ENCODE data around the gene FREY1.
A peak's percentile ranks its signal among the peaks of the same experiment; 100 is the strongest.

FREY1 gene

GRCh38 chr11:45884596-45885185, 22.4 kb downstream of the FREY1 start:
- Mint-ChIP-seq H3K9me3 (no peaks in the 10 kb centered on the region), H3K27me3 (peaks cover 6% of the 10 kb centered on the region), H3K4me1 (peaks cover 7% of the 10 kb centered on the region), H3K27ac (no peak overlapping the region), H3K36me3 (ENCODE audit: low read depth) (peaks cover 2% of the 10 kb centered on the region), H3K4me3 (peak overlapping the region; percentile 62)
- no peak for DNase-seq
- ATAC-seq = no peak

GRCh38 chr11:45881708-45882368, 25.2 kb downstream of the FREY1 start:
- DNase-seq = no peak
- Mint-ChIP-seq H3K4me1 (peaks cover 7% of the 10 kb centered on the region), H3K36me3 (ENCODE audit: low read depth) (peaks cover 4% of the 10 kb centered on the region), H3K27me3 (peaks cover 6% of the 10 kb centered on the region), H3K9me3 (no peaks in the 10 kb centered on the region), H3K4me3 (no peak overlapping the region), H3K27ac (no peak overlapping the region)
- ATAC-seq = no peak

- Mint-ChIP-seq H3K4me1 (peaks cover 7% of the 10 kb centered on the region), H3K27ac (no peak overlapping the region), H3K27me3 (peaks cover 4% of the 10 kb centered on the region), H3K4me3 (no peak overlapping the region), H3K36me3 (ENCODE audit: low read depth) (peaks cover 4% of the 10 kb centered on the region), H3K9me3 (no peaks in the 10 kb centered on the region)
- ATAC-seq (no peak), DNase-seq (no peak)
Measured at GRCh38 chr11:45880772-45881570, 26.1 kb downstream of the FREY1 start.

- H3K27ac Mint-ChIP-seq = no peak overlapping the region
- peaks cover 4% of the 10 kb centered on the region for H3K27me3 Mint-ChIP-seq
- no peak overlapping the region for H3K4me3 Mint-ChIP-seq
- H3K9me3 Mint-ChIP-seq = no peaks in the 10 kb centered on the region
- H3K4me1 Mint-ChIP-seq = peaks cover 4% of the 10 kb centered on the region
- no peak for DNase-seq
- no peak for ATAC-seq
- peaks cover 4% of the 10 kb centered on the region for H3K36me3 Mint-ChIP-seq (ENCODE audit: low read depth)
Measured at GRCh38 chr11:45879803-45880686, 27.0 kb downstream of the FREY1 start.

- no peak for ATAC-seq
- no peaks in the 10 kb centered on the region for H3K27me3 Mint-ChIP-seq
- peaks cover 4% of the 10 kb centered on the region for H3K36me3 Mint-ChIP-seq (ENCODE audit: low read depth)
- no peaks in the 10 kb centered on the region for H3K9me3 Mint-ChIP-seq
- no peaks in the 10 kb centered on the region for H3K4me1 Mint-ChIP-seq
- H3K27ac Mint-ChIP-seq = no peak overlapping the region
- no peak overlapping the region for H3K4me3 Mint-ChIP-seq
- no peak for DNase-seq
Measured at GRCh38 chr11:45877845-45878244, 29.2 kb downstream of the FREY1 start.

- Mint-ChIP-seq H3K4me1 (no peaks in the 10 kb centered on the region), H3K27ac (no peak overlapping the region), H3K9me3 (no peaks in the 10 kb centered on the region), H3K4me3 (no peak overlapping the region), H3K36me3 (ENCODE audit: low read depth) (peaks cover 4% of the 10 kb centered on the region), H3K27me3 (no peaks in the 10 kb centered on the region)
- no peak for DNase-seq
- ATAC-seq = no peak
Measured at GRCh38 chr11:45877221-45877620, 29.9 kb downstream of the FREY1 start.

GRCh38 chr11:45876401-45876800, 30.7 kb downstream of the FREY1 start:
- ATAC-seq (no peak), DNase-seq (no peak)
- no peak overlapping the region for H3K4me3 Mint-ChIP-seq
- H3K27ac Mint-ChIP-seq = no peak overlapping the region
- no peaks in the 10 kb centered on the region for H3K9me3 Mint-ChIP-seq
- H3K27me3 Mint-ChIP-seq = no peaks in the 10 kb centered on the region
- H3K36me3 Mint-ChIP-seq (ENCODE audit: low read depth) = peaks cover 5% of the 10 kb centered on the region
- no peaks in the 10 kb centered on the region for H3K4me1 Mint-ChIP-seq

GRCh38 chr11:45872651-45873356, 34.3 kb downstream of the FREY1 start:
- peak; percentile 79 for ATAC-seq
- Mint-ChIP-seq H3K9me3 (no peaks in the 10 kb centered on the region), H3K27ac (no peak overlapping the region), H3K27me3 (no peaks in the 10 kb centered on the region), H3K4me1 (no peaks in the 10 kb centered on the region), H3K36me3 (ENCODE audit: low read depth) (peaks cover 17% of the 10 kb centered on the region), H3K4me3 (no peak overlapping the region)
- peak; percentile 34 for DNase-seq

- H3K27ac Mint-ChIP-seq = no peak overlapping the region
- no peaks in the 10 kb centered on the region for H3K27me3 Mint-ChIP-seq
- H3K9me3 Mint-ChIP-seq = no peaks in the 10 kb centered on the region
- ATAC-seq (no peak), DNase-seq (no peak)
- H3K4me1 Mint-ChIP-seq = no peaks in the 10 kb centered on the region
- H3K4me3 Mint-ChIP-seq = no peak overlapping the region
- peaks cover 19% of the 10 kb centered on the region for H3K36me3 Mint-ChIP-seq (ENCODE audit: low read depth)
Measured at GRCh38 chr11:45871638-45872037, 35.4 kb downstream of the FREY1 start.

GRCh38 chr11:45870706-45871105, 36.4 kb downstream of the FREY1 start:
- Mint-ChIP-seq H3K9me3 (no peaks in the 10 kb centered on the region), H3K36me3 (ENCODE audit: low read depth) (peaks cover 23% of the 10 kb centered on the region), H3K4me1 (no peaks in the 10 kb centered on the region), H3K4me3 (no peak overlapping the region), H3K27ac (no peak overlapping the region), H3K27me3 (no peaks in the 10 kb centered on the region)
- ATAC-seq (no peak), DNase-seq (no peak)

GRCh38 chr11:45869551-45869950, 37.5 kb downstream of the FREY1 start:
- no peaks in the 10 kb centered on the region for H3K27me3 Mint-ChIP-seq
- no peak overlapping the region for H3K27ac Mint-ChIP-seq
- no peak for ATAC-seq
- DNase-seq = no peak
- H3K4me3 Mint-ChIP-seq = no peak overlapping the region
- H3K36me3 Mint-ChIP-seq (ENCODE audit: low read depth) = peaks cover 26% of the 10 kb centered on the region
- H3K9me3 Mint-ChIP-seq = no peaks in the 10 kb centered on the region
- H3K4me1 Mint-ChIP-seq = no peaks in the 10 kb centered on the region

GRCh38 chr11:45864041-45864440, 43.0 kb downstream of the FREY1 start:
- H3K27me3 Mint-ChIP-seq = no peaks in the 10 kb centered on the region

GRCh38 chr11:45860764-45861510, 46.1 kb downstream of the FREY1 start:
- no peak for DNase-seq
- no peak overlapping the region for H3K27ac Mint-ChIP-seq
- H3K36me3 Mint-ChIP-seq (ENCODE audit: low read depth) = peaks cover 21% of the 10 kb centered on the region
- no peaks in the 10 kb centered on the region for H3K4me1 Mint-ChIP-seq
- no peaks in the 10 kb centered on the region for H3K27me3 Mint-ChIP-seq
- H3K9me3 Mint-ChIP-seq = no peaks in the 10 kb centered on the region
- no peak for ATAC-seq
- no peak overlapping the region for H3K4me3 Mint-ChIP-seq

More at GRCh38 chr11:45864041-45864440, 43.0 kb downstream of the FREY1 start:
- Mint-ChIP-seq H3K27ac (no peak overlapping the region), H3K4me1 (no peaks in the 10 kb centered on the region), H3K4me3 (no peak overlapping the region), H3K36me3 (ENCODE audit: low read depth) (peaks cover 18% of the 10 kb centered on the region), H3K9me3 (no peaks in the 10 kb centered on the region)
- no peak for DNase-seq
- ATAC-seq = no peak

All from activated naive CD8-positive, alpha-beta T cell treated with anti-CD3 and anti-CD28 coated beads, Interleukin-2, amount 50 U/mL, for 24 hours (primary cell).